Measurements from ENCODE around the gene SPG7. TPM values are rescaled to one million over a fixed set of nuclear protein-coding genes. Genes with fewer than 3 reads are reported as not detected.

SPG7 gene
- total RNA-seq, 1 experiment from 2014 or later: 118 TPM

DNA sequence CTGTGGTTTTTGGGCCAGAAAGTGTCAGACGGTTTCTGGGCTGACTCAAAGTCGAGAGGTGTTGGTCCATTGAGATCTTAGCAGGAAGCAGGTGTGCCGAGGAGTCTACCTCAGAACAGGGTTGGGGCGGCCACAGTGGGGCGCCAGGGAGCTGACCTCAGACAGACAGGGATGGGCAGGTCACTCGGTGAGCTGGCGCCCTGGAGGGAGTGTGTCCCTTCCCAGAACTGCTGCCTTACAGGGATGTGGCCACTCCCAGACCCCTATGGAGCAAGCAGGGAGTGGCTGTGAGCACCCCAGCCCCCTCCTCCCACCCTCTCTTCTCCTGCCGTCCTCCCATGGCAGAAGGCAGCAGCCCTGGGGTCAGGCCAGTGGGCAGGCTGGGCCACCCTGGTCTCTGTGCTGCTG is 91.3 kb downstream of the SPG7 start:
- H3K4me3 ChIP-seq (ENCODE audit: low read depth in 2 of 2, low read length in 2 of 2): no peak overlapping the region
- DNase-seq (ENCODE audit: low read depth, low spot score): no peak
- H3K9me3 ChIP-seq (ENCODE audit: control insufficient read depth, insufficient read depth, low read depth, low read length): no peaks in the 10 kb centered on the region
- ChIA-PET POLR2A (no interaction called here), CTCF (no interaction called here)
- ATAC-seq: peak; percentile 56
- TF ChIP-seq, protein P1, sequence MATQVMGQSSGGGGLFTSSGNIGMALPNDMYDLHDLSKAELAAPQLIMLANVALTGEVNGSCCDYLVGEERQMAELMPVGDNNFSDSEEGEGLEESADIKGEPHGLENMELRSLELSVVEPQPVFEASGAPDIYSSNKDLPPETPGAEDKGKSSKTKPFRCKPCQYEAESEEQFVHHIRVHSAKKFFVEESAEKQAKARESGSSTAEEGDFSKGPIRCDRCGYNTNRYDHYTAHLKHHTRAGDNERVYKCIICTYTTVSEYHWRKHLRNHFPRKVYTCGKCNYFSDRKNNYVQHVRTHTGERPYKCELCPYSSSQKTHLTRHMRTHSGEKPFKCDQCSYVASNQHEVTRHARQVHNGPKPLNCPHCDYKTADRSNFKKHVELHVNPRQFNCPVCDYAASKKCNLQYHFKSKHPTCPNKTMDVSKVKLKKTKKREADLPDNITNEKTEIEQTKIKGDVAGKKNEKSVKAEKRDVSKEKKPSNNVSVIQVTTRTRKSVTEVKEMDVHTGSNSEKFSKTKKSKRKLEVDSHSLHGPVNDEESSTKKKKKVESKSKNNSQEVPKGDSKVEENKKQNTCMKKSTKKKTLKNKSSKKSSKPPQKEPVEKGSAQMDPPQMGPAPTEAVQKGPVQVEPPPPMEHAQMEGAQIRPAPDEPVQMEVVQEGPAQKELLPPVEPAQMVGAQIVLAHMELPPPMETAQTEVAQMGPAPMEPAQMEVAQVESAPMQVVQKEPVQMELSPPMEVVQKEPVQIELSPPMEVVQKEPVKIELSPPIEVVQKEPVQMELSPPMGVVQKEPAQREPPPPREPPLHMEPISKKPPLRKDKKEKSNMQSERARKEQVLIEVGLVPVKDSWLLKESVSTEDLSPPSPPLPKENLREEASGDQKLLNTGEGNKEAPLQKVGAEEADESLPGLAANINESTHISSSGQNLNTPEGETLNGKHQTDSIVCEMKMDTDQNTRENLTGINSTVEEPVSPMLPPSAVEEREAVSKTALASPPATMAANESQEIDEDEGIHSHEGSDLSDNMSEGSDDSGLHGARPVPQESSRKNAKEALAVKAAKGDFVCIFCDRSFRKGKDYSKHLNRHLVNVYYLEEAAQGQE (IDR thresholded peaks at IDR 0.05; ENCODE audit: insufficient read depth in 1 of 2, low read depth in 2 of 2, low read length in 1 of 2): no peak
- TF ChIP-seq, protein P2, sequence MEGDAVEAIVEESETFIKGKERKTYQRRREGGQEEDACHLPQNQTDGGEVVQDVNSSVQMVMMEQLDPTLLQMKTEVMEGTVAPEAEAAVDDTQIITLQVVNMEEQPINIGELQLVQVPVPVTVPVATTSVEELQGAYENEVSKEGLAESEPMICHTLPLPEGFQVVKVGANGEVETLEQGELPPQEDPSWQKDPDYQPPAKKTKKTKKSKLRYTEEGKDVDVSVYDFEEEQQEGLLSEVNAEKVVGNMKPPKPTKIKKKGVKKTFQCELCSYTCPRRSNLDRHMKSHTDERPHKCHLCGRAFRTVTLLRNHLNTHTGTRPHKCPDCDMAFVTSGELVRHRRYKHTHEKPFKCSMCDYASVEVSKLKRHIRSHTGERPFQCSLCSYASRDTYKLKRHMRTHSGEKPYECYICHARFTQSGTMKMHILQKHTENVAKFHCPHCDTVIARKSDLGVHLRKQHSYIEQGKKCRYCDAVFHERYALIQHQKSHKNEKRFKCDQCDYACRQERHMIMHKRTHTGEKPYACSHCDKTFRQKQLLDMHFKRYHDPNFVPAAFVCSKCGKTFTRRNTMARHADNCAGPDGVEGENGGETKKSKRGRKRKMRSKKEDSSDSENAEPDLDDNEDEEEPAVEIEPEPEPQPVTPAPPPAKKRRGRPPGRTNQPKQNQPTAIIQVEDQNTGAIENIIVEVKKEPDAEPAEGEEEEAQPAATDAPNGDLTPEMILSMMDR (IDR thresholded peaks at IDR 0.05): peak; percentile 75; the same call in 1 of the 2 replicates
- H3K36me3 ChIP-seq (ENCODE audit: control insufficient read depth, insufficient read depth, low read length): no peaks in the 10 kb centered on the region
- no peaks in the 10 kb centered on the region for H3K27me3 ChIP-seq (ENCODE audit: control insufficient read depth, insufficient read depth, low read length)
- intact Hi-C loops (cut with micrococcal nuclease; ENCODE audit: unreplicated experiment): no loop called here
- in situ Hi-C loops (cut with HindIII; ENCODE audit: low pct_unique_long_range_greater_than_20kb, low sequenced_read_pairs): no loop called here
- no peak overlapping the region for H3K27ac ChIP-seq (ENCODE audit: low read length)
- no TSS peak for BruUV-seq (replicated peaks)
- H3K4me1 ChIP-seq (ENCODE audit: control insufficient read depth, insufficient read depth, low read length): peaks cover 6% of the 10 kb centered on the region

DNA sequence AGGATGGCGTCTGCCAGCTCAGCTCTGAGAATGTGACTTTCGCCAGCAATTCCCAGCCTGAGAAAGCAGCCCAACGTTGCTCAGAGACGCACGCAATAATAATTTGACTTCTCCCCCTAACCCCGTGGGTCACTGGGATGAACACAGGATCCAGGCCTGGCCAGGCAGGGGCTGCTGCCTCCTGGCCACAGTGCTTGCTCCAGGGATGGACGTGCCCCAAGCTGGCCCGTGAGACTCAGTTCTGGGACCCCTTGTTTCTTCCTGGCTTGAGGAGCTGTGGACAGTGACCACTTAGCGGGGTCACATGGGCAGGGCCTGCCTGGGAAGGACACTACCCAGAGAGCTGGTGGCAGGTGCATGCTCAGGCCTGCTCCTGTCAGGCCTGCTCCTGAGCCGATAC is 91.7 kb downstream of the SPG7 start:
- Histone ChIP-seq H3K9me3 (ENCODE audit: control insufficient read depth, insufficient read depth, low read depth, low read length) (no peaks in the 10 kb centered on the region), H3K4me3 (ENCODE audit: low read depth in 2 of 2, low read length in 2 of 2) (no peak overlapping the region), H3K36me3 (ENCODE audit: control insufficient read depth, insufficient read depth, low read length) (no peaks in the 10 kb centered on the region), H3K27ac (ENCODE audit: low read length) (no peak overlapping the region), H3K27me3 (ENCODE audit: control insufficient read depth, insufficient read depth, low read length) (no peaks in the 10 kb centered on the region), H3K4me1 (ENCODE audit: control insufficient read depth, insufficient read depth, low read length) (peaks cover 6% of the 10 kb centered on the region)
- BruUV-seq (replicated peaks): no TSS peak
- ChIA-PET CTCF (no interaction called here), POLR2A (no interaction called here)
- ATAC-seq: no peak
- TF ChIP-seq POLR2AphosphoS5 (IDR thresholded peaks at IDR 0.05; ENCODE audit: low read depth, low read length) (no peak), SIN3A (IDR thresholded peaks at IDR 0.05; ENCODE audit: borderline replicate concordance, insufficient read depth, low read depth, low read length) (no peak)
- TF ChIP-seq, protein P2 (IDR thresholded peaks at IDR 0.05): no peak
- TF ChIP-seq, protein P1 (IDR thresholded peaks at IDR 0.05; ENCODE audit: insufficient read depth in 1 of 2, low read depth in 2 of 2, low read length in 1 of 2): no peak
- intact Hi-C loops (cut with micrococcal nuclease; ENCODE audit: unreplicated experiment): loop anchor here (5.0 kb wide), 1 partner anchor 42 kb away; no protein-coding TSS in a partner anchor
- in situ Hi-C loops (cut with HindIII; ENCODE audit: low pct_unique_long_range_greater_than_20kb, low sequenced_read_pairs): no loop called here
- no peak for DNase-seq (ENCODE audit: low read depth, low spot score)
